ENCODE measurements around the gene NDE1.
"Not testable (repeated sequence)": the region's sequence is repeated elsewhere in the genome, so short reads cannot be mapped to it uniquely, and the experiment has no call there.

Gene NDE1

GRCh38 chr16:15701975-15702970, 52.2 kb downstream of the NDE1 start:
- DNase-seq, result no peak

GRCh38 chr16:15703029-15703736, 53.1 kb downstream of the NDE1 start:
- DNase-seq, result no peak

GRCh38 chr16:15704545-15704987, 54.5 kb downstream of the NDE1 start:
- DNase-seq, result peak in 1 of 2 experiments; percentile 49

- no peak for DNase-seq
These were observed 55.1 kb downstream of the NDE1 start for GRCh38 chr16:15705064-15705565.

GRCh38 chr16:15707332-15707731, 57.3 kb downstream of the NDE1 start:
- no peak for DNase-seq

- DNase-seq, result no peak
These were observed 58.1 kb downstream of the NDE1 start for GRCh38 chr16:15708096-15708495.

GRCh38 chr16:15708997-15709396, 59.0 kb downstream of the NDE1 start:
- no peak for DNase-seq

- no peak for DNase-seq
These were observed 64.5 kb downstream of the NDE1 start for GRCh38 chr16:15714393-15715172.

- no peak for DNase-seq
These were observed 65.2 kb downstream of the NDE1 start for GRCh38 chr16:15715221-15715620.

GRCh38 chr16:15716694-15717447, 66.8 kb downstream of the NDE1 start:
- no peak for DNase-seq

- DNase-seq, result no peak
These were observed 71.0 kb downstream of the NDE1 start for GRCh38 chr16:15721018-15721417.

GRCh38 chr16:15723808-15724207, 73.8 kb downstream of the NDE1 start:
- no peak for DNase-seq

- DNase-seq, result no peak
These were observed 75.7 kb downstream of the NDE1 start for GRCh38 chr16:15725641-15726240.

GRCh38 chr16:15726715-15727114, 76.7 kb downstream of the NDE1 start:
- DNase-seq, result no peak

- DNase-seq, result not testable (repeated sequence)
These were observed 77.7 kb downstream of the NDE1 start for GRCh38 chr16:15727697-15728096.

GRCh38 chr16:15729152-15729551, 79.1 kb downstream of the NDE1 start:
- no peak for DNase-seq

GRCh38 chr16:15732416-15732815, 82.4 kb downstream of the NDE1 start:
- DNase-seq, result no peak

- no peak for DNase-seq
These were observed 85.6 kb downstream of the NDE1 start for GRCh38 chr16:15735610-15736009.

- DNase-seq, result no peak
These were observed 86.5 kb downstream of the NDE1 start for GRCh38 chr16:15736529-15736928.

- no peak for DNase-seq
These were observed 87.1 kb downstream of the NDE1 start for GRCh38 chr16:15737140-15737644.

- DNase-seq, result no peak
These were observed 89.4 kb downstream of the NDE1 start for GRCh38 chr16:15739464-15739863.
